MCF 10A (cell line): ENCODE data around the gene COMMD1. TPM values are rescaled to one million over a fixed set of nuclear protein-coding genes. Genes with fewer than 3 reads are reported as not detected.
A peak's percentile ranks its signal among the peaks of the same experiment; 100 is the strongest.

ENCODE experiments used
- BruUV-seq: library from RNA; stranded (reverse); fragments of 400-500 nt; replicated peaks from 2 replicates; lab custom pipeline; 2021; lab: Mats Ljungman, UMichigan
- CTCF ChIA-PET: fragments of 300-600 bp; sonication (Branson Sonifier 250); formaldehyde crosslinking; extraction: SDS; loops from one replicate; lab custom pipeline; 2021; ENCODE audit warnings: antibody characterized with exemption, inconsistent platforms; lab: Yijun Ruan, JAX
- POLR2A ChIA-PET: fragments of 300-600, 350-650 bp; sonication (Branson Sonifier 250); formaldehyde crosslinking; extraction: SDS; loops from one replicate; lab custom pipeline; 2020; ENCODE audit warnings: antibody characterized with exemption, inconsistent platforms; lab: Yijun Ruan, JAX
- DNase-seq: peaks from one replicate; pipeline ENCODE4 v3.0.0-alpha.2; 2018; ENCODE audit not compliant: unreplicated experiment
- H3K27ac Mint-ChIP-seq: one replicate; pipeline ENCODE4 v1.8.0; 2022; ENCODE audit warnings: mild to moderate bottlenecking, low read depth, mixed read lengths; ENCODE audit not compliant: unreplicated experiment
- H3K27me3 Mint-ChIP-seq: one replicate; pipeline ENCODE4 v1.8.0; 2022; ENCODE audit warnings: mixed read lengths; ENCODE audit not compliant: insufficient read depth, unreplicated experiment
- H3K36me3 Mint-ChIP-seq: one replicate; pipeline ENCODE4 v1.8.0; 2022; ENCODE audit warnings: mild to moderate bottlenecking, moderate library complexity, mixed read lengths; ENCODE audit not compliant: insufficient read depth, unreplicated experiment
- H3K4me1 Mint-ChIP-seq: one replicate; pipeline ENCODE4 v1.8.0; 2022; ENCODE audit warnings: mixed read lengths; ENCODE audit not compliant: insufficient read depth, unreplicated experiment
- H3K4me3 Mint-ChIP-seq: one replicate; pipeline ENCODE4 v1.8.0; 2022; ENCODE audit warnings: mild to moderate bottlenecking, moderate library complexity, mixed read lengths; ENCODE audit not compliant: unreplicated experiment
- H3K9me3 Mint-ChIP-seq: one replicate; pipeline ENCODE4 v1.8.0; 2022; ENCODE audit warnings: mixed read lengths; ENCODE audit not compliant: unreplicated experiment
- CTCF ChIP-seq: fragments of 200-600 bp; IDR thresholded peaks from one replicate; pipeline ENCODE4 v1.8.0; 2022; ENCODE audit warnings: antibody characterized with exemption, mild to moderate bottlenecking; ENCODE audit not compliant: unreplicated experiment
- intact Hi-C: fragments of 100-400 bp; cut with micrococcal nuclease; formaldehyde crosslinking; loops from 2 replicates; pipeline ENCODE4 v1.14.1; 2022
- total RNA-seq: library from RNA; stranded (reverse); gene quantifications from 2 replicates; pipeline ENCODE4 v1.2.3, GENCODE V29; 2022

The COMMD1 gene
- total RNA-seq, 1 experiment from 2014 or later: 33.8 TPM

GRCh38 chr2:62150597-62151305 is 245.3 kb downstream of the COMMD1 start:
- Mint-ChIP-seq H3K36me3 (no peaks in the 10 kb centered on the region), H3K4me3 (no peak overlapping the region), H3K4me1 (peaks cover 26% of the 10 kb centered on the region), H3K27ac (no peak overlapping the region), H3K27me3 (no peaks in the 10 kb centered on the region), H3K9me3 (no peaks in the 10 kb centered on the region)
- no TSS peak for BruUV-seq
- TF ChIP-seq CTCF: no peak
- intact Hi-C loops: no loop called here
- no peak for DNase-seq
- POLR2A ChIA-PET: interaction anchor here (0.8 kb wide), 2 partner anchors 16 to 260 kb away, joined by 3 read pairs; no protein-coding TSS in a partner anchor
- CTCF ChIA-PET: no interaction called here

- no peak overlapping the region for H3K27ac Mint-ChIP-seq
- no peaks in the 10 kb centered on the region for H3K9me3 Mint-ChIP-seq
- intact Hi-C loops: no loop called here
- TF ChIP-seq CTCF: no peak
- H3K36me3 Mint-ChIP-seq: no peaks in the 10 kb centered on the region
- peaks cover 26% of the 10 kb centered on the region for H3K4me1 Mint-ChIP-seq
- POLR2A ChIA-PET: no interaction called here
- H3K27me3 Mint-ChIP-seq: no peaks in the 10 kb centered on the region
- CTCF ChIA-PET: no interaction called here
- DNase-seq: no peak
- no peak overlapping the region for H3K4me3 Mint-ChIP-seq
- BruUV-seq: no TSS peak
These were observed 245.8 kb downstream of the COMMD1 start for GRCh38 chr2:62151306-62151638.

- no peak overlapping the region for H3K4me3 Mint-ChIP-seq
- peak overlapping the region; percentile 10 for H3K27ac Mint-ChIP-seq
- no peaks in the 10 kb centered on the region for H3K36me3 Mint-ChIP-seq
- peaks cover 26% of the 10 kb centered on the region for H3K4me1 Mint-ChIP-seq
- ChIA-PET POLR2A (no interaction called here), CTCF (interaction anchor here (0.5 kb wide), 1 partner anchor 15 kb away, joined by 3 read pairs; no protein-coding TSS in a partner anchor)
- BruUV-seq: no TSS peak
- H3K27me3 Mint-ChIP-seq: no peaks in the 10 kb centered on the region
- no peak for TF ChIP-seq CTCF
- intact Hi-C loops: no loop called here
- no peaks in the 10 kb centered on the region for H3K9me3 Mint-ChIP-seq
- peak; percentile 54 for DNase-seq
These were observed 246.5 kb downstream of the COMMD1 start for GRCh38 chr2:62152000-62152399.

GRCh38 chr2:62156861-62157496 is 251.5 kb downstream of the COMMD1 start:
- intact Hi-C loops: no loop called here
- Mint-ChIP-seq H3K4me3 (no peak overlapping the region), H3K27ac (no peak overlapping the region), H3K9me3 (no peaks in the 10 kb centered on the region), H3K4me1 (peaks cover 5% of the 10 kb centered on the region), H3K36me3 (no peaks in the 10 kb centered on the region), H3K27me3 (no peaks in the 10 kb centered on the region)
- no peak for DNase-seq
- ChIA-PET POLR2A (no interaction called here), CTCF (interaction anchor here (0.7 to 0.8 kb wide), 2 partner anchors 20 to 520 kb away, joined by 3 read pairs; no protein-coding TSS in a partner anchor)
- BruUV-seq: no TSS peak
- TF ChIP-seq CTCF: no peak
